GM12891 (cell line): ENCODE data around the gene BLTP2.

ENCODE experiments used
- POLR2A ChIP-seq: IDR thresholded peaks from 2 replicates; pipeline ENCODE4 v1.6.1; 2011; ENCODE audit warnings: low read depth, low read length, control low read depth
- SPI1 ChIP-seq: IDR thresholded peaks from 2 replicates; pipeline ENCODE4 v1.6.1; 2011; ENCODE audit warnings: low read depth, low read length, control low read depth

DNA sequence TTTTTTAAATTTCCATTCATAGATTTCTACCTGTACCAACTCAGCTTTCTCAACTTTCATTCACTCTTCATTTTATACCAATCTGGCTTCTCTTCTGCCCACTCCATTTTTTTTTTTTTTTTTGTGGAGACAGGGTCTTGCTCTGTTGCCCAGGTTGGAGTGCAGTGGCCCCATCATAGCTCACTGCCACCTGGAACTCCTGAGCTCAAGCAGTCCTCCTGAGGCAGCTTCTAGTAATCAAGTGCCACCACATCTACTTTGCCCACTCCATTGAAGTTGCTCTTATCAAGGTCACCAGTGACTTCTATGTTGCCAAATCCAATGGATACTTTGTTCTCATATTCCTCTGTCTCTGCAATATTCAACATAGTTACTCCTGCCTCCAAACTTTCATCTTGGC, 18.8 kb upstream of the BLTP2 start:
- no peak for TF ChIP-seq SPI1
- no peak for TF ChIP-seq POLR2A
